Activated naive CD4-positive, alpha-beta T cell treated with anti-CD3 and anti-CD28 coated beads for 36 hours (primary cell): ENCODE results near the gene STK32B. TPM values are rescaled to one million over a fixed set of nuclear protein-coding genes. Genes with fewer than 3 reads are reported as not detected.

Experiments
- CTCF ChIA-PET: fragments of 350-600 bp; sonication (Branson Sonifier 250); formaldehyde crosslinking; loops from one replicate; lab custom pipeline; 2021; ENCODE audit warnings: antibody characterized with exemption; lab: Charles Lee
- DNase-seq: peaks from one replicate; pipeline ENCODE4 v3.0.0-alpha.2; 2020
- H3K27ac Mint-ChIP-seq: one replicate; pipeline ENCODE4 v1.8.0; 2021; ENCODE audit warnings: mild to moderate bottlenecking, mixed read lengths
- H3K27me3 Mint-ChIP-seq: one replicate; pipeline ENCODE4 v1.8.0; 2021; ENCODE audit warnings: low read depth, mixed read lengths
- H3K36me3 Mint-ChIP-seq: one replicate; pipeline ENCODE4 v1.8.0; 2021; ENCODE audit warnings: low read depth, mixed read lengths
- H3K4me1 Mint-ChIP-seq: one replicate; pipeline ENCODE4 v1.8.0; 2021; ENCODE audit warnings: low read depth, mixed read lengths
- H3K4me3 Mint-ChIP-seq: one replicate; pipeline ENCODE4 v1.8.0; 2021; ENCODE audit warnings: mild to moderate bottlenecking, moderate library complexity, mixed read lengths
- H3K9me3 Mint-ChIP-seq: one replicate; pipeline ENCODE4 v1.8.0; 2021; ENCODE audit warnings: mixed read lengths
- intact Hi-C: fragments of 100-400 bp; cut with micrococcal nuclease; formaldehyde crosslinking; loops from one replicate; pipeline ENCODE4 v1.15.1; 2023
- total RNA-seq, 2 experiments: library from RNA; stranded (reverse); gene quantifications; one replicate each; pipeline ENCODE4 v1.2.3, GENCODE V29; 2021

Gene STK32B
- total RNA-seq, 2 experiments from 2014 or later: not detected

GRCh38 chr4:5185551-5185950 lies 134.3 kb downstream of the STK32B start:
- no peak for DNase-seq
- intact Hi-C loops: no loop called here
- Mint-ChIP-seq H3K9me3 (no peaks in the 10 kb centered on the region), H3K4me3 (no peak overlapping the region), H3K27me3 (peaks cover 4% of the 10 kb centered on the region), H3K27ac (no peak overlapping the region), H3K4me1 (no peaks in the 10 kb centered on the region), H3K36me3 (no peaks in the 10 kb centered on the region)
- CTCF ChIA-PET: no interaction called here

- DNase-seq: no peak
- CTCF ChIA-PET: no interaction called here
- H3K4me3 Mint-ChIP-seq: no peak overlapping the region
- H3K4me1 Mint-ChIP-seq: no peaks in the 10 kb centered on the region
- peaks cover 4% of the 10 kb centered on the region for H3K27me3 Mint-ChIP-seq
- no peaks in the 10 kb centered on the region for H3K9me3 Mint-ChIP-seq
- intact Hi-C loops: no loop called here
- H3K36me3 Mint-ChIP-seq: no peaks in the 10 kb centered on the region
- H3K27ac Mint-ChIP-seq: no peak overlapping the region
These were observed 135.2 kb downstream of the STK32B start for GRCh38 chr4:5186271-5187064.

GRCh38 chr4:5188130-5188529 lies 136.8 kb downstream of the STK32B start:
- no peak overlapping the region for H3K27ac Mint-ChIP-seq
- no peak for DNase-seq
- H3K4me3 Mint-ChIP-seq: no peak overlapping the region
- peaks cover 4% of the 10 kb centered on the region for H3K27me3 Mint-ChIP-seq
- H3K36me3 Mint-ChIP-seq: no peaks in the 10 kb centered on the region
- H3K9me3 Mint-ChIP-seq: no peaks in the 10 kb centered on the region
- intact Hi-C loops: no loop called here
- CTCF ChIA-PET: no interaction called here
- no peaks in the 10 kb centered on the region for H3K4me1 Mint-ChIP-seq

GRCh38 chr4:5191831-5192230 lies 140.6 kb downstream of the STK32B start:
- Mint-ChIP-seq H3K4me3 (no peak overlapping the region), H3K27ac (no peak overlapping the region), H3K27me3 (peaks cover 1% of the 10 kb centered on the region), H3K4me1 (no peaks in the 10 kb centered on the region), H3K36me3 (no peaks in the 10 kb centered on the region), H3K9me3 (no peaks in the 10 kb centered on the region)
- intact Hi-C loops: no loop called here
- DNase-seq: no peak
- CTCF ChIA-PET: no interaction called here

GRCh38 chr4:5192271-5192670 lies 141.0 kb downstream of the STK32B start:
- intact Hi-C loops: no loop called here
- Mint-ChIP-seq H3K27ac (no peak overlapping the region), H3K4me1 (no peaks in the 10 kb centered on the region), H3K4me3 (no peak overlapping the region), H3K36me3 (no peaks in the 10 kb centered on the region), H3K9me3 (no peaks in the 10 kb centered on the region), H3K27me3 (no peaks in the 10 kb centered on the region)
- CTCF ChIA-PET: no interaction called here
- DNase-seq: no peak

- Mint-ChIP-seq H3K4me3 (no peak overlapping the region), H3K36me3 (no peaks in the 10 kb centered on the region), H3K27me3 (no peaks in the 10 kb centered on the region), H3K27ac (no peak overlapping the region), H3K4me1 (no peaks in the 10 kb centered on the region), H3K9me3 (no peaks in the 10 kb centered on the region)
- CTCF ChIA-PET: no interaction called here
- no peak for DNase-seq
- intact Hi-C loops: no loop called here
These were observed 141.4 kb downstream of the STK32B start for GRCh38 chr4:5192678-5193077.

GRCh38 chr4:5198656-5199541 lies 147.6 kb downstream of the STK32B start:
- CTCF ChIA-PET: no interaction called here
- no peaks in the 10 kb centered on the region for H3K27me3 Mint-ChIP-seq
- no peaks in the 10 kb centered on the region for H3K9me3 Mint-ChIP-seq
- intact Hi-C loops: no loop called here
- H3K27ac Mint-ChIP-seq: no peak overlapping the region
- H3K4me1 Mint-ChIP-seq: no peaks in the 10 kb centered on the region
- H3K36me3 Mint-ChIP-seq: no peaks in the 10 kb centered on the region
- no peak for DNase-seq
- H3K4me3 Mint-ChIP-seq: no peak overlapping the region

- CTCF ChIA-PET: no interaction called here
- intact Hi-C loops: no loop called here
- DNase-seq: no peak
- H3K36me3 Mint-ChIP-seq: no peaks in the 10 kb centered on the region
- H3K27ac Mint-ChIP-seq: no peak overlapping the region
- H3K27me3 Mint-ChIP-seq: no peaks in the 10 kb centered on the region
- H3K4me1 Mint-ChIP-seq: no peaks in the 10 kb centered on the region
- peaks cover 2% of the 10 kb centered on the region for H3K9me3 Mint-ChIP-seq
- H3K4me3 Mint-ChIP-seq: no peak overlapping the region
These were observed 148.6 kb downstream of the STK32B start for GRCh38 chr4:5199912-5200311.

GRCh38 chr4:5200513-5200912 lies 149.2 kb downstream of the STK32B start:
- intact Hi-C loops: no loop called here
- H3K27ac Mint-ChIP-seq: no peak overlapping the region
- no peak overlapping the region for H3K4me3 Mint-ChIP-seq
- H3K9me3 Mint-ChIP-seq: peaks cover 2% of the 10 kb centered on the region
- no peaks in the 10 kb centered on the region for H3K36me3 Mint-ChIP-seq
- CTCF ChIA-PET: interaction anchor here (1.1 kb wide), 1 partner anchor 259 kb away, joined by 3 read pairs; no protein-coding TSS in a partner anchor
- no peak for DNase-seq
- no peaks in the 10 kb centered on the region for H3K4me1 Mint-ChIP-seq
- no peaks in the 10 kb centered on the region for H3K27me3 Mint-ChIP-seq

- intact Hi-C loops: no loop called here
These were observed 152.2 kb downstream of the STK32B start for GRCh38 chr4:5203309-5203992.

GRCh38 chr4:5203993-5204310 lies 152.7 kb downstream of the STK32B start:
- DNase-seq: no peak
- CTCF ChIA-PET: no interaction called here
- Mint-ChIP-seq H3K27ac (no peak overlapping the region), H3K4me3 (no peak overlapping the region), H3K4me1 (no peaks in the 10 kb centered on the region), H3K9me3 (peaks cover 2% of the 10 kb centered on the region), H3K36me3 (no peaks in the 10 kb centered on the region), H3K27me3 (no peaks in the 10 kb centered on the region)
- intact Hi-C loops: no loop called here

More at GRCh38 chr4:5203309-5203992, 152.2 kb downstream of the STK32B start:
- Mint-ChIP-seq H3K9me3 (peaks cover 2% of the 10 kb centered on the region), H3K36me3 (no peaks in the 10 kb centered on the region), H3K27ac (no peak overlapping the region), H3K27me3 (no peaks in the 10 kb centered on the region), H3K4me3 (no peak overlapping the region), H3K4me1 (no peaks in the 10 kb centered on the region)
- CTCF ChIA-PET: no interaction called here
- no peak for DNase-seq

- no peak overlapping the region for H3K27ac Mint-ChIP-seq
- intact Hi-C loops: no loop called here
- DNase-seq: no peak
- no peaks in the 10 kb centered on the region for H3K4me1 Mint-ChIP-seq
- no peaks in the 10 kb centered on the region for H3K27me3 Mint-ChIP-seq
- peaks cover 2% of the 10 kb centered on the region for H3K9me3 Mint-ChIP-seq
- no peak overlapping the region for H3K4me3 Mint-ChIP-seq
- CTCF ChIA-PET: no interaction called here
- no peaks in the 10 kb centered on the region for H3K36me3 Mint-ChIP-seq
These were observed 153.5 kb downstream of the STK32B start for GRCh38 chr4:5204781-5205180.
